Stimulated activated CD8-positive, alpha-beta memory T cell treated with anti-CD3 and anti-CD28 coated beads, Interleukin-12 subunit alpha, Interleukin-12 subunit beta, amount 100 ng/mL, for 24 hours (primary cell): Measurements from ENCODE around the gene PRR27.
"Not testable (repeated sequence)": the region's sequence is repeated elsewhere in the genome, so short reads cannot be mapped to it uniquely, and the experiment has no call there.

Experiments used
- DNase-seq: peaks from one replicate; pipeline ENCODE4 v3.0.0-alpha.2; 2020; ENCODE audit errors: extremely low read depth

Gene PRR27

GRCh38 chr4:70197842-70198241 is 43.8 kb downstream of the PRR27 start:
- no peak for DNase-seq

GRCh38 chr4:70203601-70204000 is 49.6 kb downstream of the PRR27 start:
- DNase-seq, result no peak

- DNase-seq, result not testable (repeated sequence)
Observed at GRCh38 chr4:70212752-70213151, 58.7 kb downstream of the PRR27 start.
